Brain pericyte (primary cell): Measurements from ENCODE around the gene TNF.
A peak's percentile ranks its signal among the peaks of the same experiment; 100 is the strongest.

ENCODE experiments used
- DNase-seq: peaks from one replicate; pipeline ENCODE4 v3.0.0-alpha.2; 2012; ENCODE audit warnings: low read depth, low spot score

TNF gene

DNA sequence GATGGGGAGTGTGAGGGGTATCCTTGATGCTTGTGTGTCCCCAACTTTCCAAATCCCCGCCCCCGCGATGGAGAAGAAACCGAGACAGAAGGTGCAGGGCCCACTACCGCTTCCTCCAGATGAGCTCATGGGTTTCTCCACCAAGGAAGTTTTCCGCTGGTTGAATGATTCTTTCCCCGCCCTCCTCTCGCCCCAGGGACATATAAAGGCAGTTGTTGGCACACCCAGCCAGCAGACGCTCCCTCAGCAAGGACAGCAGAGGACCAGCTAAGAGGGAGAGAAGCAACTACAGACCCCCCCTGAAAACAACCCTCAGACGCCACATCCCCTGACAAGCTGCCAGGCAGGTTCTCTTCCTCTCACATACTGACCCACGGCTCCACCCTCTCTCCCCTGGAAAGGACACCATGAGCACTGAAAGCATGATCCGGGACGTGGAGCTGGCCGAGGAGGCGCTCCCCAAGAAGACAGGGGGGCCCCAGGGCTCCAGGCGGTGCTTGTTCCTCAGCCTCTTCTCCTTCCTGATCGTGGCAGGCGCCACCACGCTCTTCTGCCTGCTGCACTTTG lies at the start of gene TNF:
TNF (plus strand) TSS at position 231 of the 567 bp plus-strand sequence; CDS start at position 408, 177 bp downstream.
- no peak for DNase-seq

DNA sequence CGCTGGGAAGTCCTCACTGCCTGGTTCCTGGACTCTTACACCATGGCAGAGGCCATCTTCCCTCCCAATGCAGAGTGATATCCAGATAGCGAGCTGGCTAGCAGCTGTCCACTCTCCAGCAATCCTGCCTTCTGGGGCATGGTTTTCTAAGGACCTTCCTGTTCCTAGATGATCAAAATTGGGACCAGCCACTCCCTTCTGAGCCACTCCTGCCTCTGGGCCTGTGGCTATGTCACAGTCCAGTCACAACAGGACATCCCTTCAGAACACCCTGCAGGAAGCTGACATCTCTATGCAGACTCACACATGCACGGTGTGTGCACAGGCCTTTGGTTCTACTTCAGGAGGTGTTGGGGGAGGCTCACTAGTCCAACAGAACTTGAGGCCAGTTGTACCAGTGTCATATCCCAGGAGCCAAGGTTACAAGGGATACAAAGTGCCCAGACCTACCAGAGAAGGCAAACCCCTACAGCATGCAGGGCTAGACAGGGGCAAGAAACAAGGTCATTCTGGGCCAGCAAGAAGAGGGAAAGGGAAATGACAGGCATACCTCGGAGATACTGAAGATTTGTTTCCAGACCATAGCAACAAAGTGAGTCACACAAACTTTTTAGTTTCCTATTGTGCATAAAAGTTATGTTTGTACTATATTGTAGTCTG lies 49.3 kb upstream of the TNF start:
- DNase-seq = no peak

DNA sequence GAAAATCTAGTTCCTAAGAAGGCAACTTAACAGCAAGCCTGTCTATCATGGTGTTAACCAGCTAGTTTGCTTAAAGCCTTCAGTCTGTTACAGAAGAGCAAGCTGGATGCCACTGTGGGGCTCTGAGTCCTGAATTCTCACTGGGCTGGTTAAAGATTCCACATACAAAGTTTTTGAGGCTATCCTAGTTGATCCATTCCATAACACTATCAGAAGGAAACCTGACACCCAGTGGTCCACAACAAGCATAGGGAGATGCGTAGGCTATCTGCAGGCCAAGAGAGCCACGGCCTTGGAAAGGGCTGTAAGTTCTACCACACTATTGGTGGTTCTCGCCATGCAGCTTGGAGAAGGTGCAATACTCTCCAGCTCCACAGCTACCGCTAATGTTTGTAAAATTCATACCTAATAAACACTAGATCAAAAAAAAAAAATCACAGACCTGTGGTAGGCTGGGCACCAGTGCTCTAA lies 47.0 kb upstream of the TNF start:
- no peak for DNase-seq

DNA sequence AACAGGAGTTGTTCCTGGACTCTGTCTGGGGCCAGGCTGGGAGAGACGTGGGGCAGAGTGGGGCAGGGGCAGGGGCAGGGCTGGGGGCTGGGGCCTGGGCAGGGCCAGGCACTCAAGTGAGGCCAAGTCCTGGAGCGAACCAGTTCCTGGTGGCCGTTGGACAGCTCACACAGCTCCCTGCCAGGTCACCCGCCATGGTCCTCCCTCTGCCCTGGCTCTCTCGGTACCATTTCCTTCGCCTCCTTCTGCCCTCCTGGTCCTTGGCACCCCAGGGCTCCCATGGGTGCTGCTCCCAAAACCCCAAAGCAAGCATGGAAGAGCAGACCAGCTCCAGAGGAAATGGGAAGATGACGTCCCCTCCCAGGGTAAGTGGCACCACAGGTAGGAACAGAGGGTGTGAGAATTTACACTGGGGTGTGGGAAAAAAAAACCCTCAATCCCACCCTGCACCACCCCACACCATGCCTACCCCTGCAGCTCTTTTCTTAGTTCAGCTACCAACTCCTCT lies 46.5 kb upstream of the TNF start, which contains the start of gene MCCD1:
MCCD1 (plus strand) TSS at position 142 of the 508 bp plus-strand sequence; CDS start at position 195, 53 bp downstream.
- no peak for DNase-seq

DNA sequence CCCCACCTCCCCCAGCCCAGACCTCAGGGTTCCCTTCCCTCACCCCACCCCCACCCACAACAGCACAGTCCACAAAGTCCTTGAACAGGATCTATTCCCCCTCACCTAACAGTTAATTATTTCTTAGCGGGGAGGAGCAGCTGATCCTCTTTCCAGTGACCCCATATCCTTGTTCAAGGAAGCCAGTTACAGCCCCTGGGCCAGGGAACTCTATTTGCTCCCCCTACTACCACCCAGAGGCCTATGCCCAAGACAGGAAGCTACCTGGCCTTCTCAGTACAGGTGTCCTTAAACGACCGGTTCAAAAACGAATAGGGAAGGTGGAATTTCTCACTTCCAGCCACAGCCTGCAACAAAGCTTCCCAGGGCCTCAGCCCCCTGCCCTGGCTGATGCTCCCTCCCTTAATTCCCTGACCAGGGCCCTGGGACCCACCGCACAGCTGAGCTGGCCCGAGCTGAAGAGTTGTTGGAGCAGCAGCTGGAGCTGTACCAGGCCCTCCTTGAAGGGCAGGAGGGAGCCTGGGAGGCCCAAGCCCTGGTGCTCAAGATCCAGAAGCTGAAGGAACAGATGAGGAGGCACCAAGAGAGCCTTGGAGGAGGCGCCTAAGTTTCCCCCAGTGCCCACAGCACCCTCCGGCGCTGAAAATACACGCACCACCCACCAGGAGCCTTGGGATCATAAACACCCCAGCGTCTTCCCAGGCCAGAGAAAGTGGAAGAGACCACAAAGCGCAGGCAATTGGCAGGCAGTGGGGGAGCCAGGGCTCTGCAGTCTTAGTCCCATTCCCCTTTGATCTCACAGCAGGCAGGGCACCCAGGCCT lies 45.8 kb upstream of the TNF start:
- no peak for DNase-seq

DNA sequence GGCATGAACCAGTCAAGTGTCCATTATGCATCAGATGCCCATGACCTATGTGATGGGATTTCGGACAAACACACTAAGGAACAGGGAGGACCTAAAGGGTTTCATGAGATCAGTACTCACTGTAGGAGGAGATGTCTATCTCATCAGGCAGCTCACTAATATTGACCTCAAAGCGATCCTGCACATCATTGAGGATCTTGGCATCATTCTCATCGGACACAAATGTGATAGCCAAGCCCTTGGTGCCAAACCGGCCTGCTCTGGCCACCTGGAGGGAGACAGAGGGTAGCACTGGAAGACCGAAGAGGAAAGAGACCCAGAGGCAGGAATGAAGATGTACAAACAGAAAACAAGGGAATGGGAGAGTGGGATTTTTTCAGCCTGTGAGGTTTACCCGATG lies 44.7 kb upstream of the TNF start:
- DNase-seq = no peak

DNA sequence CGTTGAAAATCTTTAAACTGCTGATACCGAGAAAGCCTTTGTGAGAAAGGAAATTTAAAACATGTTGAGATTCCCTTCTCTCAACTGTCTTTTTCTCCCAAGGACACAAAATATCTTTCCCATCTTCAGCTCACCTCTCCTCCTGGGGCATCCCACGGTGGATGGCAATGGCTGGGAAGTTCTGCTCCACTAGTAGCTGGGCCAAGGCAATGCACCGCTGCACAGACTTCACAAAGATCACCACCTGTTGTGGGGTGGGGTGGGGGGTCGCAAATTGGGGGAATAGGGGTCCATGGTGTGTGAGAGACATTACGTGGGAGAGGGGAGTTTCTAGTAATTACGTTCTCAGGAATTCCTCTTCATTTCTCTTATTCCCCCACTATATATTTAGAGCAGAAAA lies 44.2 kb upstream of the TNF start:
- no peak for DNase-seq

DNA sequence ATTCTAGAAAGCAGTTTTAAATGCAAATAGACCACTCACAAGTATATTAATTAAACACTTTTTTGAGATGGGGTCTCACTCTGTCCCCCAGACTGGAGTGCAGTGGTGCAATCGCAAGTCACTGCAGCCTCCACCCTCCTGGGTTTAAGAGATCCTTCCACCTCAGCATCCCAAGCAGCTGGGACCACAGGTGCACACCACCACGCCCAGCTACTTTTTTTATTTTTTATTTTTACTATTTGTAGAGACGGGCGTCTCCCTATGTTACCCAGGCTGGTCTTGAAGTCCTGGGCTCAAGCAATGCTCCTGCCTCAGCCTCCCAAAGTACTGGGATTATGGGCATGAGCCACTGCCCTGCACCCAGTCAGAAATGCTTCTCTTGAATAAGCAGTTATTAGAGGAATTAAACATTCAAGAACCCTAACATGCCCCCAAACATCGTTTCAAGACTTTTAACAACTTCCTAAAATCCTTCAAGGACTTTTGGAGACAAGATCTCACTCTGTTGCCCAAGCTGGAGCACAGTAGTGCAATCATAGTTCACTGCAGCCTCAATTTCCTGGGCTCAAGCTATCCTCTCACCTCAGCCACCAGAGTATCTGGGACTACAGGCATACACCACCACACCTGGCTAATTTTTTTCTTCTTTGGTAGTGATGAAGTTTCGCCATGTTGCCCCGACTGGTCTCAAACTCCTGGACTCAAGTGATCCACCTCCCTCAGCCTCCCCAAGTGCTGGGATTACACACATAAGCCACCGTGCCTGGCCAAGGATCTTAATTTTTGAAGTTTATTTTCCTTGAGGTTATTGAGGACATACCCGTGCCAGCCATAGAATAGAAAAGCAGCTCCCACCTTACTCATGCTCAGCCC lies 43.4 kb upstream of the TNF start:
- no peak for DNase-seq

DNA sequence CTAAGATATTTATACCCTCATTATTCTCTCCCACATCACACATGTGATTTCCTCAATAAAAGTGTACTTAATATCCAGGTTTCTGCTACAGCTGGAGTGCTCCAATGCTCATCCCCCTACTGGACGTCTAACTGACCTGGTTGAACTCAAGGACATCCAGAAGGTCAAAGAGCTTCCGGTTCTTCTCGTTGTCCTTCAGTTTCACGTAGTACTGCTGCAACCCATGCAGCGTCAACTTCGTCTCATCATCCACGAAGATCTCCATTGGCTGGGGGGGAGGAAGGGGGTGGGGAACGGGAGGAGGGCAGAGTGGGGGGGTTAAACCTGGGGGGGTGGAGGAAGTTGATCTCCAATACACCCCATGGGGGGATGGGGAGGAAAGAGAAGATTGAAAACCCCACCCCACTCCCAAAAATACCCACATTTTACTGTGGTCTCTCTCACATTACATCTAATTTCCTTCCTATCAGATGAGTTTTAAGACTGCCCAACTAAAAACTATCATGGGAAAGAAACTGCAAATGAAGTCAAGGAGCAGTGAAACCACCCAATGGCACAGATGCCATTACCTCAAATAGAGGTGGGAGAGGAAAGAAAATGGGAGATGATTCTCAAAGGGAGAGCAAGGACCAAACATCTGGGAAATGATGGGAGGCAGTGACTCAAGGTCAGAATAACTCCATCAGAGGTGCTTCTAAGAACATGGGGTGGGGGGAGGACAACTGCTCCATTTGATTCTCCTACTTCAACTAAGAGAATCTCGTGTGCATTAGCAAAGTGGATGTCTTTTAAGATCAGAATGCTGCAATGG lies 42.5 kb upstream of the TNF start:
- DNase-seq = no peak

DNA sequence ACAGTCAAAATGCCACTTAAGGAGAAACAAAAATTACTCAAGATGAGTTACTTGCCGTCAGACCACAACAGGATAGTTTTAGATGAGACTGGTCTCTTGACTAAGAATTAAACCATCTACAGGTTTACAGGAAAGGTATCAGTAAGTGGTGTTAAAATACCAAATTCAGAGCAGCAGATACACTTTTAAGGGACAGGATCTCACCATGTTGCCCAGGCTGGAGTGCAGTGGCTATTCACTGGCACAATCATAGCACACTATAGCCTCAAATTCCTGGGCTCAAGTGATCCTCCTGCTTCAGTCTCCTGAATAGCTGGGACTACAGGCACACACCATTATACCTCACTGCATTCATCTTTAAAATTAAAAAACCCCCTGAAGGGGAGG lies 41.9 kb upstream of the TNF start:
- DNase-seq = no peak

DNA sequence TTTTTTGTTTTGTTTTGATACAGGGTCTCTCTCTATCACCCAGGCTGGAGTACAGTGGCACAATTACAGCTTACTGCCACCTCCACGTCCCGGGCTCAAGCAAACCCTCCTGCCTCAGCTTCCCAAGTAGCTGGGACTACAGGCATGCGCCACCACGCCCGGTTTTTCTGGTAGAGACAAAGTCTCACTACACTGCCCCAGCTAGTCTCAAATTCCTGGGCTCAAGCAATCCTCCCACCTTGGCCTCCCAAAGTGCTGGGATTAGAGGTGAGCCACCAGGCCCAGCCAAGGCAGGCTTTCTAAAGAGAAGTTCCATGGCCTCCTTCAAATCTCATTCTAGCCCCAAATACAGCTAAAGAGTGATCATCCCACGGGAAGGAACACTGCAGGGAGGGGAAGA lies 41.4 kb upstream of the TNF start:
- no peak for DNase-seq

DNA sequence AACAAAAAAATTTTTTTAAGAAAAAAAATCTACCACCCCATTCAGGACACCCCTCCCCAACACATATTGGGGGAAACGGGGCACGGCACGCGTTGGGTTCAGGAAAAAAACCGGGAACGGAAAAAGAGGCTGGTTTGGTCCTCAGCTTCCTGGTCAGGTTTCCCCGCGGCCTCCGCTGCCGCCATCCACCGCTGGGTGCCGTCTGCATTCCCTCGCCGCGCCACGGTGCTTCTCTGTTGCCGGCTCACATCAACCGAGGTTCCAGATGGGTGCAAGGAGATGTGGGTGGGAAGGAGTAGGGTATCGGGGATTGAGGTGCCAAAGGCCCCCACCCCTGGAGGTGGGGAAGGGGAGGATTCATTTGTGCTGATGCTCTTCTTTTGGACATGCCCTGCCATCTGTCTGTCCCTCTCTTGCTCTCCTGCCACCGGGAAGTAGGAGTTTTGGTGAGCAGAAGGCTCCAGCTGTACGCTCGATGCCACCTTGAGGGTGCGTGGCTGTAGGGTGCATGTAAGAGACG lies 40.8 kb upstream of the TNF start:
- DNase-seq = no peak

DNA sequence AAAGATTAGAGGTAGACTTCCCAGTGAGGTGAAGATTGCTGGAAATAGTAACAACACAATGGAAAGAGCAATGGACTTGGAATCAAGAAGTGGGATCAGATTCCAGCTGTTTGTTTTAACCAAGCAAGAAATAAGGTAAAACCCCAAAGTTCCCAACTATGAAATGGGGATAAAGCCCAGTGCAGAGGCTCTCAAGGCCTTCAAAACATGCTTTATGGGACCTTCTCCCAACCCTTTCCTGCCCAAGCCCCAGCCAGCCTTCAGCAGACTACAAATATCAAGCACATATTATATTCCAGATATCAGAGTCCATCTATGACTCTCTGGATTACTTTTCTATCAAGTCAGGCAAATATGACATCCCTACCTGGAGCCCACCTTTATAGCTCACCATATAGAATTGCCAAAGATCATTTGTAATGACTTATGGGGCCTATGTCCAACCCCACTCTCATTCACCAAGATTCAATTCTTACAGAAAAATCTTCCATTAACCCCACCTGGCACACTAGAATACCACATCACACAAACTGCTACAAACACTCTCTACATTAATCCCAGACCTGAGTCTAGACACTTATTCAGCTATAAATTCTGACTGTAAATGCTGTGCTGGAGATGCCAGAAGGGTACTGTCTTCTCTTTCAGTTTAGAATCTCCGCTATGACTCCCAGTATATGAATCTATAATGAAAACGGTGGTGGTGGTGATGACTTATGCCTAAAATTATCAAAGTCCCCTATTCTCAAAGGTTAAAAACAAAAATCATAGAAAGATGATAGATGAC lies 39.6 kb upstream of the TNF start:
- DNase-seq = no peak

DNA sequence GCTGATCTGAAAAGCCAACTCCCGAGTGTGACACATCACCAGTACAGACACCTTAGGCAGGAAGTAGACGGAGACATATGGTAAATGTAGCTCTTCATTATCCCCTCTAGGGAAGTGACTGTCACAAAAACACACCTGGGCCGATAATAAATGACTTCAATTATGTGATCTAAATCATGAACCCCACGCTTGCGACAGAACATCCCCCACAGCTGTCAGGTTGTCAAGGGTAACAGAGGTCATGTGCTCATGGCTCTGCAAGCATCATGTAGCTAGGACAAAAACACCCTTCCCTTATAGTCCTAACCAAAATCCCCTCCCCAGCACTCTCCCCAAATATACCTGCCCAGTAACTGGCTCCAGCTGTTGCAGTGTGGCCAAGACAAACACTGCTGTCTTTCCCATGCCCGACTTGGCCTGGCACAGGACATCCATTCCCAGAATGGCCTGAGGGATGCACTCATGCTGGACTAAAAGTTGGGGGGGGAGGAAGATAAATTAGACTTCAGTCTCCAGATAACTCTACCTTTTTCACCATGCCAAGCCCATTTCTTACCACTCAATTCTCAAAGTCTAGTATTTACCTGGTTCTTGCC lies 36.5 kb upstream of the TNF start:
- DNase-seq = no peak

DNA sequence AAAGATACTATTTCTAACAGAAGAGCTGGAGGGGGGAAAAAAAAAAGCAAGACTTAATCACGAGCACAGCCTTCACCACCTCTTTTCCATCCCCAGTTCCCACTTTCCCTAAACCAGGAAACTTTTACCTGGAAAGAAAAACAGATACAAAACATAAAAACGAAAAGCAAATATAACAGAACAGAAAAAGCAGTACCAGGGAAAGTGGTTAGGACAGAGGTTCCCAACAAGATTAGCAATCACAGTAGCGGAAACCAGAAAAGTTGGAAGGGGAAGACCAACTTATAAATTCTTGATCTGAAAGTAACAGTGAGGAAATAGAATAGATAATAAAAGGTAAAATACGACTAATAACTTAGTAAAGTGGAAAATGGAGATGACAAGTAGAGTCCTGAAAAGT lies 34.7 kb upstream of the TNF start:
- no peak for DNase-seq

DNA sequence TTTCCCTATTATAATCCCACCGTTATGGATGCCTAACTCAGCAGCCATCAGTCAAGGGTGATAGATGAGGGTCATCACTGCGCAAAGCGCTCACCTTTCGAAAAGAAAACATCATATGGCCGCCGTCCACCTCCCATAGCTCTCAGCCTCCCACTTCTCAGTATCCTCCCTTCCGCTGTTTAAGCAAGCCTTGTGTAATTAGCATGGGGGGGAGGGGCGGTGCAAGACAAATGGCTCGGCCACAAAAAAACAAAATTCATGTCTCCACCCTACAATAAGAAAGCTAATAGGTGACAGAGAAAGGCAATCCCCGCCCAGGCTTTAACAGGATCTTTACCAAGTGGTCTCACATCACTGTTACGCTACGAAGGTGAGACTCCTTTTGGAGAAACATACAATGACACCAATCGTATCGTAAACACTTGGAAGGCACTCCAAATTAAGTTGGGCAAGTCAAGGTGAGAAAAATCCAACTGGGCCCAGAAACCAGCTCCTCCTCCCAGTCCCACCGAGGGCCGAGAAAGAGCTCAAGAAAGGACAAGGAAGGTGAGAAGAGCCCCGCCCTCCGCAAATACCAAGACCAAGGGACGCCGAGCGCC lies 34.2 kb upstream of the TNF start:
- DNase-seq = no peak

DNA sequence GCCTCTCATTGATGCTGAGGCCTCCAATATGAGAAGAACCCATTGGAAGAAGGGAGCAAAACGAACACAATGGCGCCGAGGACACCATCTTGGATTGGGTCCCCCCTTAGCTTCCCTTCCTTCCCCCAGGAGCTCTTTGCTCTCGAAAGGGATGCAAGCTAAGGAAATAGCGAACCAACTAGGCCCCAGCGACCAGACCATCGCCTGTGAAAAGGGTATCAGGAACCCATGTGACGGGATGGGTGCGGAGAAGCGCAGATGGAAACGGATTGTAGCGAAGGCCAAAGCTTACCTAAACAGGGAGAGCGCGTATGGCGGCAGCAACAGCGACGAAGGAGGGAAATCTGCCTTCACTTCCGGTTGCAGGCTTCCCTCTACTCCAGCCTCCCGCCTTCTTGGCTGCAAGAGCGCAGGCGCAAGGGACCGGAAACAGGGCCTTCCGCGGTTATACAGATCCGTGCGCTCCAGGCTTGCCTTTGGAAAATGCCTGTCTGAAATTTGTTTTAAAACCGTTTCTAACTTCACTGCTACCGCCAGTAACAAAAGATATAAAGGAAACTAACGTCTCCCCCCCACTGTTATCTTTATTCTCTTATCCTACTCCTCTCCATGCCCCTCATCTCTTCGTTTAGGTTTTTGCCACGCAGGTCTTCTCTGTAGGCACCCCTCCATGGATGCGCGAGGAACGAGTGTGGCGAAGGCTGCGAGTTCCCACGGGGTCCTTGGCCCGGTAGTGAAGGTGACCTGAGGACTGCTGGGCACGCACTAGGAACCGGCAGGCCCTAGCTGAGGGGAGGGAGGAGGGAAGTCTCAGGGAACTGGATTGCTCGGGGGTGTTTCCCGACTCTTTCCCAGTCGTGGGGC lies 33.5 kb upstream of the TNF start, which contains the start of gene DDX39B:
DDX39B (minus strand) TSS at position 346 of the 864 bp plus-strand sequence. CDS start 1,471 bp downstream, outside the sequence.
- peak; percentile 94 for DNase-seq

DNA sequence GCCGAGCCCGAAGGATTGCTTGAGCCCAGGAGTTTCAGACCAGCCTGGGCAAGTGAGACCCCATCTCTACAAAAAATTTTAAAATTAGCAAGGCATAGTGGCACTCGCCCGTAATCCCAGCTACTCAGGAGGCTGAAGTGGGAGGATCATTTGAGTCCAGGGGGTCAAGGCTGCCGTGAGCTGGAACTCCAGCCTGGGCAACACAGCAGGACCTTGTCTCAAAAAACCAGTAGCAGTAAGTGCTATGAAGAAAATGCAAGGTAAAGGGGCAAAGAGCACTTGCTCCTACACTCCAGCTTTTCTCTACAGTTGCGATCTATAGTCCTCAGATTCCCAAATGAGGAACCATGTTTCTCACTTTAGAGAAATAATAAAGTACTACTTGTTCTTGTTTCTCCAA lies 31.7 kb upstream of the TNF start:
- no peak for DNase-seq
